Thyroid gland (tissue), 4 donors: ENCODE data around the gene OAS1.

Source experiments
- CTCF ChIP-seq, 6 experiments: fragments of 200-600 bp in 3 of 6; fragments of 450-650 bp in 3 of 6; sonication (generic) in 3 of 6; IDR thresholded peaks; one replicate each; pipeline ENCODE4 v1.5.1; 2016 to 2019; ENCODE audit warnings: antibody characterized with exemption in 6 of 6, mild to moderate bottlenecking in 2 of 6, inconsistent platforms in 1 of 6, moderate library complexity in 1 of 6
- POLR2A ChIP-seq, 2 donors: fragments of 450-650 bp; IDR thresholded peaks; one replicate each; pipeline ENCODE4 v1.6.1; 2017; ENCODE audit warnings: antibody characterized with exemption in 2 of 2, mild to moderate bottlenecking in 2 of 2, moderate library complexity in 1 of 2

- TF ChIP-seq CTCF (IDR thresholded peaks at IDR 0.05) (no peak), POLR2A (IDR thresholded peaks at IDR 0.05) (no peak)
Observed at GRCh38 chr12:112859291-112859690, 47.5 kb upstream of the OAS1 start.
